GM12872 (cell line): ENCODE measurements around the gene HCFC1.

Experiments
- TF ChIP-seq, protein P1 (sequence below): IDR thresholded peaks from 3 replicates; pipeline ENCODE4 v1.5.1; 2011; ENCODE audit warnings: low read depth, mild to moderate bottlenecking, low read length, moderate library complexity; ENCODE audit not compliant: insufficient read depth

The HCFC1 gene

GRCh38 chrX:153971450-153972367 lies at the start of gene HCFC1:
TSS of gene HCFC1 (minus strand) at chrX:153971818. CDS start at chrX:153970840, 978 bp downstream.
- TF ChIP-seq, protein P1, sequence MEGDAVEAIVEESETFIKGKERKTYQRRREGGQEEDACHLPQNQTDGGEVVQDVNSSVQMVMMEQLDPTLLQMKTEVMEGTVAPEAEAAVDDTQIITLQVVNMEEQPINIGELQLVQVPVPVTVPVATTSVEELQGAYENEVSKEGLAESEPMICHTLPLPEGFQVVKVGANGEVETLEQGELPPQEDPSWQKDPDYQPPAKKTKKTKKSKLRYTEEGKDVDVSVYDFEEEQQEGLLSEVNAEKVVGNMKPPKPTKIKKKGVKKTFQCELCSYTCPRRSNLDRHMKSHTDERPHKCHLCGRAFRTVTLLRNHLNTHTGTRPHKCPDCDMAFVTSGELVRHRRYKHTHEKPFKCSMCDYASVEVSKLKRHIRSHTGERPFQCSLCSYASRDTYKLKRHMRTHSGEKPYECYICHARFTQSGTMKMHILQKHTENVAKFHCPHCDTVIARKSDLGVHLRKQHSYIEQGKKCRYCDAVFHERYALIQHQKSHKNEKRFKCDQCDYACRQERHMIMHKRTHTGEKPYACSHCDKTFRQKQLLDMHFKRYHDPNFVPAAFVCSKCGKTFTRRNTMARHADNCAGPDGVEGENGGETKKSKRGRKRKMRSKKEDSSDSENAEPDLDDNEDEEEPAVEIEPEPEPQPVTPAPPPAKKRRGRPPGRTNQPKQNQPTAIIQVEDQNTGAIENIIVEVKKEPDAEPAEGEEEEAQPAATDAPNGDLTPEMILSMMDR = no peak

DNA sequence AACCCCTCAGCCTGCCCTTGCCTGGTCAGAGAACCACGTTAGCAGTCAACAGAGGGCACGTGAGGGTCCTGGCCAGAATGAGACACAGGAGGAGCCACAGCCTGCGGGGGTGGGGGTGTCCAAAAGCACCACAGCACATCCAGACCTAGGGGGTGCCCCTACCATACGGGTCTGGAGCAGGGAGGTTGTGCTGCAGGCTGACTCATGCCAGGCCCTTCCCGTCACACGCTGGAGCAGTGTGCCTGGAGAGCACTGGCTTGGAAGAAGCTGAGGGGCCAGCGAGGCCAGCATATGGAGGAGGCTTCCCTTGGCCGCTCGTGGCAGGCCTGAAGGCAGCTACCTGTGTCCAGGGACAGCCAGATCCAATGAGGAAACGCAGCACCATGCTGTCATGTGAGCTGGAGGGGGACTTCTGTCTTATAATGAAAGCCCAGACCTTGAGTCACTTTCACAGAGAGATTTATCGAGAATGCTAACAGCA lies 49.6 kb upstream of the HCFC1 start:
- TF ChIP-seq, protein P1 = no peak

GRCh38 chrX:154020536-154021115 lies 49.0 kb upstream of the HCFC1 start:
- TF ChIP-seq, protein P1 = no peak

GRCh38 chrX:154019633-154020528 lies 48.3 kb upstream of the HCFC1 start, which contains the start of gene IRAK1:
TSS of gene IRAK1 (minus strand) at chrX:154019902. CDS start at chrX:154019812, 90 bp downstream.
- TF ChIP-seq, protein P1 = no peak

GRCh38 chrX:154019061-154019621 lies 47.5 kb upstream of the HCFC1 start:
- TF ChIP-seq, protein P1 = no peak

GRCh38 chrX:154018518-154019060 lies 47.0 kb upstream of the HCFC1 start:
- TF ChIP-seq, protein P1 = no peak
